ENCODE data around the gene TMEM63A.
A peak's percentile ranks its signal among the peaks of the same experiment; 100 is the strongest.

TMEM63A gene

GRCh38 chr1:225917101-225917500 is 34.9 kb upstream of the TMEM63A start:
- no peak for DNase-seq (ENCODE audit: extremely low read depth, low read depth)
- H3K4me3 ChIP-seq (replicated peaks; ENCODE audit: low read depth, low read length): no peak overlapping the region
- TF ChIP-seq, protein P1, sequence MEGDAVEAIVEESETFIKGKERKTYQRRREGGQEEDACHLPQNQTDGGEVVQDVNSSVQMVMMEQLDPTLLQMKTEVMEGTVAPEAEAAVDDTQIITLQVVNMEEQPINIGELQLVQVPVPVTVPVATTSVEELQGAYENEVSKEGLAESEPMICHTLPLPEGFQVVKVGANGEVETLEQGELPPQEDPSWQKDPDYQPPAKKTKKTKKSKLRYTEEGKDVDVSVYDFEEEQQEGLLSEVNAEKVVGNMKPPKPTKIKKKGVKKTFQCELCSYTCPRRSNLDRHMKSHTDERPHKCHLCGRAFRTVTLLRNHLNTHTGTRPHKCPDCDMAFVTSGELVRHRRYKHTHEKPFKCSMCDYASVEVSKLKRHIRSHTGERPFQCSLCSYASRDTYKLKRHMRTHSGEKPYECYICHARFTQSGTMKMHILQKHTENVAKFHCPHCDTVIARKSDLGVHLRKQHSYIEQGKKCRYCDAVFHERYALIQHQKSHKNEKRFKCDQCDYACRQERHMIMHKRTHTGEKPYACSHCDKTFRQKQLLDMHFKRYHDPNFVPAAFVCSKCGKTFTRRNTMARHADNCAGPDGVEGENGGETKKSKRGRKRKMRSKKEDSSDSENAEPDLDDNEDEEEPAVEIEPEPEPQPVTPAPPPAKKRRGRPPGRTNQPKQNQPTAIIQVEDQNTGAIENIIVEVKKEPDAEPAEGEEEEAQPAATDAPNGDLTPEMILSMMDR (IDR thresholded peaks at IDR 0.05; ENCODE audit: low read depth, low read length, missing control alignments): no peak

GRCh38 chr1:225915538-225915991 is 33.4 kb upstream of the TMEM63A start:
- no peak overlapping the region for H3K4me3 ChIP-seq (replicated peaks; ENCODE audit: low read depth, low read length)
- TF ChIP-seq, protein P1 (IDR thresholded peaks at IDR 0.05; ENCODE audit: low read depth, low read length, missing control alignments): no peak
- DNase-seq (ENCODE audit: extremely low read depth, low read depth): peak; percentile 37

DNA sequence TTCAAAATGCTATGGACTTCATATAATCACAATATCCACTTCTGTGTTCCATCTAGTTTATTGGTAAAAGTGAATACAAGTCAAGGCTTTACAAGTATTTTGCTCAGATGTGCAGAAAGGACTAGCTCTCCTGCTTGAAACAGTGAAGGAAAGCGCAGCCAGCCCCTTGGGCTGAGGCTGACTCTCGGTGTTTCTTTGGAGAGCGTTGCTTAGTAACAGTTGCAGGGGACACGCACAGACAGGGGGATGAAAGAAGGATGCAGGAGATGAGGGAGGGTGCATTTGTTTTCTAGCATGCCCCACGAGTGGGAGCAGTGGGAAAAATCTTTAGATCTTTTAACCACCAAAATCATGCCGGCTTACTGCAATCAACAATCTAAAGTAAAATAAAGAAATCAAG is 32.8 kb upstream of the TMEM63A start:
- no peak for DNase-seq (ENCODE audit: extremely low read depth, low read depth)
- no peak overlapping the region for H3K4me3 ChIP-seq (replicated peaks; ENCODE audit: low read depth, low read length)
- TF ChIP-seq, protein P1 (IDR thresholded peaks at IDR 0.05; ENCODE audit: low read depth, low read length, missing control alignments): no peak

DNA sequence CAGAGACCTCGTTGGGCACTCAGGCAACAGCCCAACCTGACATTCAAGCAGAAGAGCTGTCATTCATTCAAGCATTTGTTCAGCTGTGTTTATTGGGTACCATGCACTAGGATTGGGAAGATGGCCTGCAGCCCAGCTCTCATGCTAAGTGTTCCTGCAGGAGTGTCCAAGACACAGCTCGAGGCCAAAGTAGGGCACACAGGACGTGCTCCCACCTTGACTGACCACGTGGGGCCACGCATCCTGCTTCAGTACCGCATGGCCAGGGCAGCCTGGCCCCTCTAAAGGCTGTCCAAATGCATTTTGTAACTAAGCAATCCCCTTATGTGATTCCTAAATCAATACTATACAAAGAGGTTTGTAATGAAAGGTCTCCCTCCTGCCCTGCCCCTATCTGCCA is 32.2 kb upstream of the TMEM63A start:
- no peak for DNase-seq (ENCODE audit: extremely low read depth, low read depth)
- H3K4me3 ChIP-seq (replicated peaks; ENCODE audit: low read depth, low read length): no peak overlapping the region
- TF ChIP-seq, protein P1 (IDR thresholded peaks at IDR 0.05; ENCODE audit: low read depth, low read length, missing control alignments): no peak

DNA sequence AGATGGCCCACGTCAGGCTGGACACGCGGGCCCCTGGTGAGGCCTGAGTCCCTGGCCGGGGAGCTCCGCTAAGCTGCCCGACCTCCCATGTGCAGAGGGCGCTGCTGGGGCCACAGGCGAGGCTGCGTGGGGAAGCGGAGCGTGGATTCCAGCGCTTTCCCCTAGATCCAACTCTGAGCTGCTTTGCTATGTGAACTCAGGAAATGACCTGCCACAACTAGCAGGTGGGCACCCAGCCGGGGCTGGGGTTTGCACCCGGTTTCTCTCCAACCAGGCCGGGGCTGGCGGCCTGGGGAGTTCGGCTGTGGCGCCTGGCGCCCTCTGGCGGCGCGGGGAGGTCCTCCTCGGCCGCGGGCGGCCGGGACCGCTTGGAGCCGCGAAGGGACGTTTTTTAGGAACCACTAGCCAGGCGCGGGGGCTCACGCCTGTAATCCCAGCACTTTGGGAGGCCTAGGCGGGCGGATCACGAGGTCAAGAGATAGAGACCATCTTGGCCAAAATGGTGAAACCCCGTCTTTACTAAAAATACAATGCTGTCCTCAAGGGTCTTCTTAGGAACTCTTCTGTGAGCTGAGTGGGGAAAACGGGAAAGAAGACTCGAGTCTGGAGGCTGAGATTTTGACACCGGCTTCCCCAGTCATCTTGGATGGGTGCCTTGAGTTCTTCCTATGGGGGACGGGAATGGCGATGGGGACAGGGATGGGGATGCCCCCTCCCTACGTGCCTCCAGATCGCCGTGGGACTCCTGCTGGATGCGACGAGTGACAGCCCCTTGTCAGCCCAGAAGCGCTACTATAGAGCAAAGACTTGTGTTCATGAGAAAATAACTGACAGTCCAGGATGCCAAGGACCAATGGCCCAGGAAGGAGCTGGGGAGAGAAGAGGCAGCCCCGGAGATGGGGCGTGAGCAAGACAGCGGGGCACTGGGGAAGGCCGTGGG is 29.3 kb upstream of the TMEM63A start:
- TF ChIP-seq, protein P1 (IDR thresholded peaks at IDR 0.05; ENCODE audit: low read depth, low read length, missing control alignments): peak; percentile 70
- H3K4me3 ChIP-seq (replicated peaks; ENCODE audit: low read depth, low read length): no peak overlapping the region
- no peak for DNase-seq (ENCODE audit: extremely low read depth, low read depth)

- TF ChIP-seq, protein P1 (IDR thresholded peaks at IDR 0.05; ENCODE audit: low read depth, low read length, missing control alignments): no peak
- no peak overlapping the region for H3K4me3 ChIP-seq (replicated peaks; ENCODE audit: low read depth, low read length)
- DNase-seq (ENCODE audit: extremely low read depth, low read depth): no peak
Measured at GRCh38 chr1:225909477-225909876, 27.3 kb upstream of the TMEM63A start.
